ENCODE measurements around the gene NCF1.
"Not testable (repeated sequence)": the region's sequence is repeated elsewhere in the genome, so short reads cannot be mapped to it uniquely, and the experiment has no call there.

Gene NCF1

DNA sequence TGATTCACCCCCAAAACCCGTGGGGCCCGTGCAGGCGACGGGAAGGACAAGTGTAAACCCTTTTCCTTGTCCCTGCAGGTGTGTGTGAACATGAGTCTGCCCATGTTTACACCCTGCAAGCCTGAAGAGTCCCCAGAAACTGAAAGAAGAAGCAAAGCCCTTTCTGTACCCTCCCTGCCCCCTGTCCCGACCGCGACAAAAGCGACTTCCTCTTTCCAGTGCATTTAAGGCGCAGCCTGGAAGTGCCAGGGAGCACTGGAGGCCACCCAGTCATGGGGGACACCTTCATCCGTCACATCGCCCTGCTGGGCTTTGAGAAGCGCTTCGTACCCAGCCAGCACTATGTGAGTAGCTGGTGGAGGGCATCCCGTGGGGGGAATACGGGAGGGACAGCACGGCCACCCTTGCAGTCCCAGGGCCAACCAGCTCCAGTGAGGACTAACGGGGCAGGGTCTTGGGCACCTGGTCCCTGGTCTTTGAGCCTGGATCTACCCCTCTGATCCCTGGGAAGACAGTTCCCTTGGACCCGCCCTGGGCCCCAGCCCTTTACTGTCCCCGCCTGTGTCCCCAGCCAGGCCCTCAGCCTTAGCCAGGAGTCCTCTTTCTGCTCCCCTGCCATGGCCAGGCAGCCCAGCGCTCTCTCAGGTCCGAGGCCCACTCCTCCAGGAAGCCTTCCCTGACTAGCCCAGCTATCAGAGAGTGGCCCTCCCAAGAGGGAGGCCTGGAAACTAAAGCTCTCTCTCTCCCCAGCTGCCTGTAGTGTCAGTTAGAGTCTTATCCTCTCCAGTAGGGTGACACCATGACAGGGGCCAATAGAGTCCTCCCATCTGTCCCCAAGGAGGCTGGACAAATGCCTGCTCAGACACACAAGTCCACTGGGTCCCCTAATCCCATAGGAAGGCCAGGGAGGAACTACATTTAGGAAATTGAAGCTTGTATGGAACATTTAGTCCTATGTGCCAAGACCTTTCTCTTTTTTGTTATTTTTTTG, at the start of gene NCF1:
NCF1 (plus strand) TSS at position 252 of the 991 bp plus-strand sequence; CDS start at position 273, 21 bp downstream.
- not testable (repeated sequence) for DNase-seq (ENCODE audit: low read depth in 2 of 3, low spot score in 1 of 3)

- DNase-seq (ENCODE audit: low read depth in 2 of 3, low spot score in 1 of 3): no peak
Measured at GRCh38 chr7:74725840-74726239, 48.0 kb upstream of the NCF1 start.

DNA sequence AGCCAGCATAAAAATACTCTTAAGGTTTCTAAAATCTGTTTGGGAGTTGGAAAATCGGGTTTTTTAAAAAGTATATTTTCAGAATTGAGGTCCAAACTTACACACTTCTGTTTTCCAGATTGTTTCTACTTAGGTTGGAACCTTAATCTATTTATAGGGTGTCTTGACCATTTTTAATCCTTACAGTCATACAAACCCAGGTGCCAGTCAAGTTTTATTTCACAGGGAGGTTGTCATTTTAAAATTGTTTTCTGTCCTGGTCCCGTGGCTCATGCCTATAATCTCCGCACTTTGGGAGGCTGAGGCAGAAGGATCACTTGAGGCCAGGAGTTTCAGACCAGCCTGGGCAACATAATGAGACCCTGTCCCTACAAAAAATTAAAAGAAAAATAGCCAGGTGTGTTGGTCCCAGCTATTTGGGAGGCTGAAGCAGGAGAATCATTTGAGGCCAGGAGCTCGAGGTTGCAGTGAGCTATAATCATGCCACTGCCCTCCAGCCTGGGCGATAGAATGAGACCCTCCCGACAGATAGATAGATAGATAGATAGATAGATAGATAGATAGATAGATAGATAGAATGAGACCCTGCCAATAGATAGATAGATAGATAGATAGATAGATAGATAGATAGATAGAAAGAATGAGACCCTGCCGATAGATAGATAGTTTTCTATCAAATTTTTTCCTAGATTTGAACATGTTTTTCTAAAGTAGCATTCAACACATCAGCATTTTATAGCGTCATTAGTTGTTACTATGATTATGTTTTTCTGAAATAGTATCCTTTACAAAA, 47.3 kb upstream of the NCF1 start:
- DNase-seq (ENCODE audit: low read depth in 2 of 3, low spot score in 1 of 3): no peak

DNA sequence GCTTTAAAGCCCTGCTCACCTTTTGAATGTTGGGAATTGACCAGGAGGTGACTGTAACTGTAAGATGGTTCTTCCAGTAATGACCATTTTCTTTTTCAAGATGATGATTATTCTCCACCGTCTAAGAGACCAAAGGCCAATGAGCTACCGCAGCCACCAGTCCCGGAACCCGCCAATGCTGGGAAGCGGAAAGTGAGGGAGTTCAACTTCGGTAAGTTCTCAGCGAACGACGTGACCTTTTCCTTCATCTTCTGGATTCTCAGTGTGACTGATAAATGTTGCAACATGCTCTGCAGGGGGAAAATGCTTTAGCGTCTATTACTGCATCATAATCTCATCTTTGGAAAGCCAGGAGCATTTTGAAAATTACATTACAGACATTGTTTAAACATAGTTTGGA, 45.1 kb upstream of the NCF1 start:
- DNase-seq (ENCODE audit: low read depth in 2 of 3, low spot score in 1 of 3): not testable (repeated sequence)

DNA sequence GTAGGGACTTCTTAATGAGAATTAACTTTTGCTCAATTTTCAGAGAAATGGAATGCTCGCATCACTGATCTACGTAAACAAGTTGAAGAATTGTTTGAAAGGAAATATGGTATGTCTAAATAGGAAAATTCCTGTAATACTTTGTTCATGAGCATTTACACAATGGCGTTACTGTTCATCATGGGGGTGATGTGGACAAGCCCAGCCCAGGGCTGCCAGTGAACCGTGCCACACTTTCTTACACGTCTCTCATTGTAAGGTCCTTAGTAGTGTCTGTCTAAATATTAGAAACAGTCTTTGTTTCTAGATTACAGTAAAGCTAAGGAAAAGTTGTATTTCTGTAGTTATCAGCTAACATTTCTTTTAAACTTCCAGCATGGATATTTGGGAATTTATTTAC, 43.6 kb upstream of the NCF1 start:
- not testable (repeated sequence) for DNase-seq (ENCODE audit: low read depth in 2 of 3, low spot score in 1 of 3)

- not testable (repeated sequence) for DNase-seq (ENCODE audit: low read depth in 2 of 3, low spot score in 1 of 3)
Measured at GRCh38 chr7:74739974-74740703, 33.7 kb upstream of the NCF1 start.

- DNase-seq (ENCODE audit: low read depth in 2 of 3, low spot score in 1 of 3): not testable (repeated sequence)
Measured at GRCh38 chr7:74743936-74744557, 29.8 kb upstream of the NCF1 start.

- not testable (repeated sequence) for DNase-seq (ENCODE audit: low read depth in 2 of 3, low spot score in 1 of 3)
Measured at GRCh38 chr7:74753921-74754482, 19.8 kb upstream of the NCF1 start.

DNA sequence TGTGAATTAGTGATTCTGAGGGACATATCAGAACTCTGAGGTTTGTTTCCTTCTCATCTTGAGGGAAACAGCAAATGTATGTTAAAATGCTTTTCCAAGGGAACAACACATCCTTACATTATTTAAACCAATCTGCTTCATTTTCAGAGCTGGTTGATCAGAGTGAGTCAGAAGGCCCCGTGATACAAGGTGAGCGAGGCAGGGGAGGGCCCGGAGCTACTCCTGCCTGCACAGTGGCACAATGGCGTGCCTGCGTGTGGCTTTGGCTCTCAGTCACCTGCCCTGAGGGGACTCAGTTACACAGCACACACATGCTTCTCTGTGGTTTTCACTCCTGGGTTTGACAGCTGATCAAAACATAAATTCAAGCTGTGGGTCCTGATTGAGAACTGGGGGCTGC, 17.1 kb upstream of the NCF1 start:
- DNase-seq (ENCODE audit: low read depth in 2 of 3, low spot score in 1 of 3): not testable (repeated sequence)

DNA sequence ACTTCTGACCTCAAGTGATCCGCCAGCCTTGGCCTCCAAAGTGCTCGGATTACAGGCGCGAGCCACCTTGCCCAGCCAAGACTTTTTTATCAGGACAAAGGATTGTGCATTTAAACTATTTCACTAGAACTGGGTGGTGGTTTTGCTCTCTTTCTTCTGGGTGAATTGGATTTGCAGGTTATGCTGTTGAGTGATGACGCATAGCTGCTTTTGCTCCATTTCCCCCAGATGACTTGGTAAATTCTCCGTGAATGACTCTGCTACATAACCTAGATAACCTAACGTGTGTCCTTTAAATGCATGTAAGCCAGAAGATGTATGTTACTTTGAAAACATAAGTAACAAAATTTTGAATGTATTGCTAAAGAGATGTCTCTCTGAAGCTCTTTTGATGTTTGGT, 15.5 kb upstream of the NCF1 start:
- not testable (repeated sequence) for DNase-seq (ENCODE audit: low read depth in 2 of 3, low spot score in 1 of 3)

- not testable (repeated sequence) for DNase-seq (ENCODE audit: low read depth in 2 of 3, low spot score in 1 of 3)
Measured at GRCh38 chr7:74758982-74759381, 14.8 kb upstream of the NCF1 start.

DNA sequence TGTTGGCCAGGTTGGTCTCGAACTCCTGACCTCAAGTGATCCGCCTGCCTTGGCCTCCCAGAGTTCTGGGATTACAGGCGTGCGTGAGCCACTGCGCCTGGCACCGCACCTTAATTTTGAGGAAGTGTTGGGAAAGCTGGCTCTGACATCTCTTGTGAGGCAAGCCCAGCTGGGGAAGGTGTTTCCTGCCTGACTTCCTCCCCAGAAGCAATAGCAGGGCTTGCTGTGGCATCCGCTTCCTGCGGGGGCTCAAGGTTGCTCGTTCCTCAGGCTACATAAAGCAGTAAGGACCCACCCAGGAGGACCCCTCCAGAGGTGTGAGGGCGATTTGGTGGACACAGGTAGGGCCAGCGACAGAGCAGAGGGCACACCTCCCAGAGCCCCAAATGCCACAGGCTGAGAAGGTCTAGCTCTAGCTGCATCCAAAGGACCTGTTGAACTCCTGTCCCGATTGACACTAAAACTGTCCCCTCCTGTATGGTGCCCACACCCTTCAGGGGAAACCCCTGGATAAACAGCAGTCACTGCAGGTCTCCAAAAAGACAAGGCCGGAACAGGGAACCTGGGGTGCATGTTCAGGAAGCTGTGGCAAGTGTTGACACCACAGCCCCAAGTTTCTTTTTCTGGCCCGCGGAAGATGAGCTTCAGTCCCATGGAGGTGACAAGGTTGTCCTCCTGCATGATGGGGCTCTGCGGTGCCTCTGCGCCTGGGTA, 8.4 kb upstream of the NCF1 start:
- not testable (repeated sequence) for DNase-seq (ENCODE audit: low read depth in 2 of 3, low spot score in 1 of 3)

- DNase-seq (ENCODE audit: low read depth in 2 of 3, low spot score in 1 of 3): not testable (repeated sequence)
Measured at GRCh38 chr7:74766509-74766908, 7.3 kb upstream of the NCF1 start.

- DNase-seq (ENCODE audit: low read depth in 2 of 3, low spot score in 1 of 3): not testable (repeated sequence)
Measured at GRCh38 chr7:74766991-74767390, 6.8 kb upstream of the NCF1 start.

GRCh38 chr7:74770062-74770461, 3.7 kb upstream of the NCF1 start:
- not testable (repeated sequence) for DNase-seq (ENCODE audit: low read depth in 2 of 3, low spot score in 1 of 3)

- not testable (repeated sequence) for DNase-seq (ENCODE audit: low read depth in 2 of 3, low spot score in 1 of 3)
Measured at GRCh38 chr7:74772093-74772492, 1.7 kb upstream of the NCF1 start.

DNA sequence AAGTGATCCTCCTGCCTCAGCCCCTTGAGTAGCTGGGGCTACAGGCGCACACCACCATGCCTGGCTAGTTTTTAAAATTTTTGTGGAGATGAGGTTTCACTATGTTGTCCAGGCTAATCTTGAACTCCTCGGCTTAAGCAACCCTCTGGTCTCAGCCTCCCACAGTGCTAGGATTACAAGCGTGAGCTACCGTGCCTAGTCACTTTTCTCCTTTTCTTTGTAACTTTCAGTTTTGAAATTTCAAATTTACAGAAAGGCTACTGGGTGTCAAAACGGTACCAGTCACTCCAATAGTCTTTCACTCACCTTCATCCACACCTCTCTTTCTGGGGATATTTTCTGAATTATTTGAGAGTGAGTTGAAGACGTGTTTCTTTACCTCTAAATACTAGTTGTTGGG, 1.3 kb downstream of the NCF1 start:
- DNase-seq (ENCODE audit: low read depth in 2 of 3, low spot score in 1 of 3): not testable (repeated sequence)

DNA sequence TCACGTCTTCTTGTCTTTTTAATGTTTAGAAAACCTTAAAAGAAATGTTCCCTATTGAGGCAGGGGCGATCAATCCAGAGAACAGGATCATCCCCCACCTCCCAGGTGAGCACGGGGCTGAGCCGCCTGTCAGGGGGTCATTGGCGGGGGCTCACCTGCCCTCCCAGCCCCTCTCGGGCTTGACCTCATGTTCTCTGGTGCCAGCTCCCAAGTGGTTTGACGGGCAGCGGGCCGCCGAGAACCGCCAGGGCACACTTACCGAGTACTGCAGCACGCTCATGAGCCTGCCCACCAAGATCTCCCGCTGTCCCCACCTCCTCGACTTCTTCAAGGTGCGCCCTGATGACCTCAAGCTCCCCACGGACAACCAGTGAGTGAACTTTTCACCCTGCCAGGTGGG, 5.2 kb downstream of the NCF1 start:
- DNase-seq (ENCODE audit: low read depth in 2 of 3, low spot score in 1 of 3): not testable (repeated sequence)

DNA sequence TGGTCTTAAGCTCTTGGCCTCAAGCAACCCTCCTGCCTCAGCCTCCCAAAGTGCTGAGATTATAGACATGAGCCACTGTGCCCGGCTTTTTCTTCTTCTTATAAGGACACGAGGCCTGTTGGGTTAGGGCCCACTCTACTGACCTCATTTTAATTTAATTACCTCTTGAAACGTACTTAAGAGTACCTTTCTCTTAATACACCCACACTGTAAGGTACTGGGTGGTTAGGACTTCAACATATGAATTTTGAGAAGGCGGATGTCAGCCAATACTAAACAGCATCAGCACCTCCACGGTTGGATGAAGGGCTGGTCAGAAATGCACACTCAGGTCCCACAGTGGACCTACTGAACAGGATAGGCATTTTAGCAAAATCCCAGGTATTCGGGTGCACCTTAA, 7.9 kb downstream of the NCF1 start:
- not testable (repeated sequence) for DNase-seq (ENCODE audit: low read depth in 2 of 3, low spot score in 1 of 3)

DNA sequence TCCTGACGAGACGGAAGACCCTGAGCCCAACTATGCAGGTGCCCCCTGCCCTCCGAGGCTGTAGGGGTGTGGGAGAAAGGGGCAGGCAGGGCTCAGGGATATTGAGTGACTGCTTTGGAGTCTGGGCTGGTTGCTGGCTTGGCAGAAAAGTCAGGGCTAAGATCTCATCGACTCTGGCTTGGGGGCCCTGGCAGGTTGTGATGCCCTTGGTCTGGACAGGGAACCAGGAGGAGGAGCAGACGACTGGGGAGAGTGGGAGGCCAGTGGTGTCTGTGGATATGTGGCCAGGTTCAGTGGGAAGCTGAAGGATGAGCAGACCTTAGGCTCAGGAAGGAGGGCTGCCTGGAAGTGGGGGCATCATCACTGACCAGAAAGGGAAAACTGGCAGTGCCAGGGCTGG, 9.8 kb downstream of the NCF1 start:
- DNase-seq (ENCODE audit: low read depth in 2 of 3, low spot score in 1 of 3): not testable (repeated sequence)

Data from stimulated activated CD4-positive, alpha-beta T cell treated with anti-CD3 and anti-CD28 coated beads, Interleukin-12 subunit alpha, Interleukin-12 subunit beta, amount 100 ng/mL, for 48 hours (primary cell).